H9 (cell line): Measurements from ENCODE around the gene FITM2. TPM values are rescaled to one million over a fixed set of nuclear protein-coding genes. Genes with fewer than 3 reads are reported as not detected.
A peak's percentile ranks its signal among the peaks of the same experiment; 100 is the strongest.
"Not testable (repeated sequence)": the region's sequence is repeated elsewhere in the genome, so short reads cannot be mapped to it uniquely, and the experiment has no call there.

ENCODE experiments used
- DNase-seq: peaks from one replicate; pipeline ENCODE4 v3.0.0-alpha.2; 2017
- H2AFZ ChIP-seq: one replicate; pipeline ENCODE4 v1.6.1; 2013; ENCODE audit warnings: mild to moderate bottlenecking, low read length, control low read depth, moderate library complexity
- H2AK5ac ChIP-seq: 2 replicates; pipeline ENCODE4 v1.6.1; 2013; ENCODE audit warnings: low read length, control low read depth, mixed read lengths; ENCODE audit not compliant: insufficient read length
- H2BK120ac ChIP-seq: one replicate; pipeline ENCODE4 v1.6.1; 2013; ENCODE audit warnings: low read depth, mild to moderate bottlenecking, low read length, control low read depth, inconsistent platforms; ENCODE audit not compliant: poor library complexity, severe bottlenecking
- H2BK12ac ChIP-seq: 2 replicates; pipeline ENCODE4 v1.6.1; 2013; ENCODE audit warnings: low read length, control low read depth, mixed read lengths, low read depth; ENCODE audit not compliant: insufficient read length
- H2BK15ac ChIP-seq: 2 replicates; pipeline ENCODE4 v1.6.1; 2013; ENCODE audit warnings: low read depth, low read length, control low read depth
- H2BK20ac ChIP-seq: one replicate; pipeline ENCODE4 v1.6.1; 2013; ENCODE audit warnings: low read depth, mild to moderate bottlenecking, low read length, control low read depth, inconsistent platforms; ENCODE audit not compliant: poor library complexity, severe bottlenecking
- H2BK5ac ChIP-seq: 2 replicates; pipeline ENCODE4 v1.6.1; 2013; ENCODE audit warnings: low read length, control low read depth, mixed read lengths; ENCODE audit not compliant: insufficient read length
- H3K14ac ChIP-seq: 2 replicates; pipeline ENCODE4 v1.6.1; 2013; ENCODE audit warnings: low read length, control low read depth; ENCODE audit not compliant: insufficient read depth
- H3K18ac ChIP-seq: 2 replicates; pipeline ENCODE4 v1.6.1; 2013; ENCODE audit warnings: low read depth, mild to moderate bottlenecking, mixed read lengths, low read length, control low read depth; ENCODE audit not compliant: insufficient read length
- H3K23ac ChIP-seq: 2 replicates; pipeline ENCODE4 v1.6.1; 2013; ENCODE audit warnings: low read length, control low read depth, mixed read lengths, low read depth; ENCODE audit not compliant: insufficient read length
- H3K23me2 ChIP-seq: 2 replicates; pipeline ENCODE4 v1.6.1; 2013; ENCODE audit warnings: low read depth, mild to moderate bottlenecking, mixed read lengths, low read length, control low read depth; ENCODE audit not compliant: insufficient read length, poor library complexity, severe bottlenecking
- H3K27ac ChIP-seq: 2 replicates; pipeline ENCODE4 v1.5.1; 2013; ENCODE audit warnings: low read length, control low read depth, mixed read lengths, low read depth; ENCODE audit not compliant: insufficient read length
- H3K27me3 ChIP-seq: 2 replicates; pipeline ENCODE4 v1.6.1; 2013; ENCODE audit warnings: low read length, control low read depth, inconsistent platforms; ENCODE audit not compliant: insufficient read depth
- H3K4ac ChIP-seq: 2 replicates; pipeline ENCODE4 v1.6.1; 2013; ENCODE audit warnings: low read depth, mild to moderate bottlenecking, control low read depth, inconsistent platforms, low read length, moderate library complexity
- H3K4me1 ChIP-seq: 2 replicates; pipeline ENCODE4 v1.6.1; 2013; ENCODE audit warnings: low read length, control low read depth, inconsistent platforms; ENCODE audit not compliant: insufficient read depth
- H3K4me2 ChIP-seq: 2 replicates; pipeline ENCODE4 v1.6.1; 2013; ENCODE audit warnings: low read length, control low read depth, mixed read lengths; ENCODE audit not compliant: insufficient read length, insufficient read depth
- H3K56ac ChIP-seq: 2 replicates; pipeline ENCODE4 v1.6.1; 2013; ENCODE audit warnings: low read depth, mild to moderate bottlenecking, mixed read lengths, low read length, control low read depth; ENCODE audit not compliant: insufficient read length
- H3K79me1 ChIP-seq: 2 replicates; pipeline ENCODE4 v1.6.1; 2013; ENCODE audit warnings: low read depth, mild to moderate bottlenecking, moderate library complexity, low read length, control low read depth, inconsistent platforms; ENCODE audit not compliant: insufficient read depth, poor library complexity, severe bottlenecking
- H3K79me2 ChIP-seq: 2 replicates; pipeline ENCODE4 v1.6.1; 2013; ENCODE audit warnings: low read length, control low read depth, inconsistent platforms; ENCODE audit not compliant: insufficient read depth
- H3K9ac ChIP-seq: 2 replicates; pipeline ENCODE4 v1.6.1; 2013; ENCODE audit warnings: low read length, control low read depth, mixed read lengths; ENCODE audit not compliant: insufficient read length; ENCODE audit errors: extremely low read depth
- H3K9me3 ChIP-seq: one replicate; pipeline ENCODE4 v1.6.1; 2013; ENCODE audit warnings: low read depth, low read length, inconsistent platforms; ENCODE audit not compliant: control insufficient read depth
- H3T11ph ChIP-seq: one replicate; pipeline ENCODE4 v1.6.1; 2013; ENCODE audit warnings: mild to moderate bottlenecking, low read length, control low read depth, inconsistent platforms
- H4K20me1 ChIP-seq: one replicate; pipeline ENCODE4 v1.6.1; 2013; ENCODE audit not compliant: control insufficient read depth, insufficient read length, insufficient read depth
- H4K5ac ChIP-seq: 2 replicates; pipeline ENCODE4 v1.6.1; 2013; ENCODE audit warnings: low read depth, mild to moderate bottlenecking, mixed read lengths, low read length, control low read depth; ENCODE audit not compliant: insufficient read length
- H4K8ac ChIP-seq: replicated peaks from 2 replicates; pipeline ENCODE4 v1.6.1; 2013; ENCODE audit warnings: low read length, control low read depth, mixed read lengths, low read depth; ENCODE audit not compliant: insufficient read length
- H4K91ac ChIP-seq: 2 replicates; pipeline ENCODE4 v1.6.1; 2013; ENCODE audit warnings: low read depth, mild to moderate bottlenecking, moderate library complexity, mixed read lengths, low read length, control low read depth; ENCODE audit not compliant: insufficient read length
- H3K27ac Mint-ChIP-seq, 3 experiments: 2 replicates in 2 of 3; 3 replicates in 1 of 3; pipeline ENCODE4 v1.8.0; 2020 to 2021; ENCODE audit warnings: mixed read lengths in 3 of 3, mild to moderate bottlenecking in 1 of 3, moderate library complexity in 1 of 3
- H3K27me3 Mint-ChIP-seq: 2 replicates; pipeline ENCODE4 v1.8.0; 2021; ENCODE audit warnings: low read depth, mild to moderate bottlenecking, moderate library complexity, mixed read lengths
- H3K36me3 Mint-ChIP-seq, 3 experiments: 2 replicates in 2 of 3; 3 replicates in 1 of 3; pipeline ENCODE4 v1.8.0; 2020 to 2021; ENCODE audit warnings: low read depth in 3 of 3, mixed read lengths in 3 of 3; ENCODE audit not compliant: insufficient read depth in 1 of 3
- H3K4me1 Mint-ChIP-seq, 2 experiments: 2 replicates each; pipeline ENCODE4 v1.8.0; 2020; ENCODE audit warnings: mixed read lengths in 2 of 2
- H3K4me3 Mint-ChIP-seq, 2 experiments: 2 replicates in 1 of 2; 3 replicates in 1 of 2; pipeline ENCODE4 v1.8.0; 2020 to 2021; ENCODE audit warnings: mild to moderate bottlenecking in 2 of 2, mixed read lengths in 2 of 2, moderate library complexity in 1 of 2
- H3K9me3 Mint-ChIP-seq, 2 experiments: 2 replicates in 1 of 2; 3 replicates in 1 of 2; pipeline ENCODE4 v1.8.0; 2020; ENCODE audit warnings: mild to moderate bottlenecking in 2 of 2, mixed read lengths in 2 of 2, moderate library complexity in 1 of 2
- WGBS: extraction: QIAGEN DNeasy Blood & Tissue Kit; methylation state at CpG from one replicate; pipeline ENCODE4 v1.1.7; 2013; ENCODE audit warnings: missing lambda C conversion rate, low lambda C conversion rate, mixed read lengths; ENCODE audit not compliant: insufficient read length; ENCODE audit errors: extremely low coverage; 5-methylcytosine and 5-hydroxymethylcytosine counted together
- total RNA-seq: library from RNA; stranded (reverse); gene quantifications from 2 replicates; pipeline ENCODE4 v1.2.1, GENCODE V29; 2021
- TF ChIP-seq, protein P1 (sequence below): fragments of 200-600 bp; sonication (generic); conservative IDR thresholded peaks from 3 replicates; pipeline ENCODE4 v1.8.0; 2021; ENCODE audit warnings: antibody characterized with exemption, mild to moderate bottlenecking

Gene FITM2
- total RNA-seq, 1 experiment from 2014 or later, result 1.7 TPM

DNA sequence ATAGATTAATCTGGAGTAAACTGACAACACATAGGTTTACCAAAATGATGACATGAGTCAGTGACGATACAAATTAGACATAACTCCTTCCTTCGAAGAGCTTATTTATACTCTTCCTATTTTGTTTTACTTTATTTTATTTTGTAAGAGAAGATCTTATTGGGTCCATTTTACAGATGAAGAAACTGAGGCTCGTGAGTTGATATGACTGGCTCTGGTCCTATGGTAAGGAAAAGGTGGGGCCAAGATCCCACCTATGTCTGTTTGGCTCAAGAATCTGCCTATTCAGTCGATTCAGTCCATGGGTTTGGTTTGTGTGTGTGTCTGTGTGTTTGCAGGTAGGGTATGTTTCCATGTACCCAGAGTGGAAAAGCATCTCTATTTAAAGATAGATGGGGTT is 17.4 kb upstream of the FITM2 start:
- Mint-ChIP-seq H3K36me3 (peaks cover 0 to 2% (median 0%) of the 10 kb centered on the region in 3 experiments; a peak in 1 of 7 replicates), H3K4me3 (no peak overlapping the region), H3K27ac (peak overlapping the region in 2 of 3 experiments; percentile 1 to 34; a peak in 1 of 7 replicates), H3K4me1 (peaks cover 12 to 13% of the 10 kb centered on the region in 2 experiments), H3K9me3 (peaks cover 2 to 3% of the 10 kb centered on the region in 2 experiments; a peak in 4 of 5 replicates), H3K27me3 (peaks cover 2% of the 10 kb centered on the region)
- Histone ChIP-seq H3K27me3 (no peaks in the 10 kb centered on the region), H3K9ac (no peak overlapping the region), H4K20me1 (no peaks in the 10 kb centered on the region), H3K79me2 (no peaks in the 10 kb centered on the region), H2BK5ac (no peak overlapping the region), H3K23ac (no peak overlapping the region), H3K4me1 (no peaks in the 10 kb centered on the region; the same call in 1 of the 2 replicates), H2BK20ac (no peak overlapping the region), H2BK12ac (no peak overlapping the region), H4K8ac (no peak overlapping the region), H3K14ac (no peak overlapping the region), H3K4me2 (no peak overlapping the region), H3K23me2 (no peaks in the 10 kb centered on the region), H2BK120ac (no peak overlapping the region), H3T11ph (no peak overlapping the region), H3K79me1 (no peaks in the 10 kb centered on the region), H3K4ac (no peak overlapping the region), H4K5ac (no peak overlapping the region), H4K91ac (no peak overlapping the region), H2BK15ac (no peak overlapping the region), H3K27ac (no peak overlapping the region), H2AK5ac (no peak overlapping the region), H3K18ac (no peak overlapping the region), H2AFZ (no peak overlapping the region), H3K9me3 (no peaks in the 10 kb centered on the region), H3K56ac (no peak overlapping the region)
- WGBS, result no CpG with 5 or more reads among the region's 4 CpGs
- DNase-seq, result no peak
- TF ChIP-seq, protein P1, sequence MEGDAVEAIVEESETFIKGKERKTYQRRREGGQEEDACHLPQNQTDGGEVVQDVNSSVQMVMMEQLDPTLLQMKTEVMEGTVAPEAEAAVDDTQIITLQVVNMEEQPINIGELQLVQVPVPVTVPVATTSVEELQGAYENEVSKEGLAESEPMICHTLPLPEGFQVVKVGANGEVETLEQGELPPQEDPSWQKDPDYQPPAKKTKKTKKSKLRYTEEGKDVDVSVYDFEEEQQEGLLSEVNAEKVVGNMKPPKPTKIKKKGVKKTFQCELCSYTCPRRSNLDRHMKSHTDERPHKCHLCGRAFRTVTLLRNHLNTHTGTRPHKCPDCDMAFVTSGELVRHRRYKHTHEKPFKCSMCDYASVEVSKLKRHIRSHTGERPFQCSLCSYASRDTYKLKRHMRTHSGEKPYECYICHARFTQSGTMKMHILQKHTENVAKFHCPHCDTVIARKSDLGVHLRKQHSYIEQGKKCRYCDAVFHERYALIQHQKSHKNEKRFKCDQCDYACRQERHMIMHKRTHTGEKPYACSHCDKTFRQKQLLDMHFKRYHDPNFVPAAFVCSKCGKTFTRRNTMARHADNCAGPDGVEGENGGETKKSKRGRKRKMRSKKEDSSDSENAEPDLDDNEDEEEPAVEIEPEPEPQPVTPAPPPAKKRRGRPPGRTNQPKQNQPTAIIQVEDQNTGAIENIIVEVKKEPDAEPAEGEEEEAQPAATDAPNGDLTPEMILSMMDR, result no peak

DNA sequence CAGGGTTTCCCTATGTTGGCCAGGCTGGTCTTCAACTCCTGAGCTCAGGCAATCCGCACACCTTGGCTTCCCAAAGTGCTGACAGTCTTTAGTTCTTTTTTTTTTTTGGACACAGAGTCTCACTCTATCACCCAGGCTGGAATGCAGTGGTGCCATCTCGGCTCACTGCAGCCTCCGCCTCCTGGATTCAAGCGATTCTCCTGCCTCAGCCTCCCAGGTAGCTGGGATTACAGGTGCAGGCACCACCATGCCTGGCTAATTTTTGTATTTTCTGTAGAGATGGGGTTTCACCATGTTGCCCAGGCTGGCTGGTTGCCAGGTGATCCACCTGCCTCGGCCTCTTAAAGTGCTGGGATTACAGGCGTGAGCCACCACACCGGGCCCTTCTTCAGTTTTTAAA is 16.7 kb upstream of the FITM2 start:
- not testable (repeated sequence) for H3K4ac ChIP-seq, H3K4me3 Mint-ChIP-seq, H4K20me1 ChIP-seq, H2BK5ac ChIP-seq, H3K9me3 ChIP-seq, H3K79me2 ChIP-seq, H3K4me1 ChIP-seq, H2BK20ac ChIP-seq, DNase-seq, H3K23ac ChIP-seq, H3K79me1 ChIP-seq, H2BK12ac ChIP-seq, H3K27me3 ChIP-seq, H3K4me2 ChIP-seq, H4K91ac ChIP-seq, H2AK5ac ChIP-seq, H3K27me3 Mint-ChIP-seq, H3K56ac ChIP-seq, H2BK15ac ChIP-seq, H3K23me2 ChIP-seq, H3K9ac ChIP-seq, H3K18ac ChIP-seq, H3K27ac Mint-ChIP-seq, H4K5ac ChIP-seq, H3T11ph ChIP-seq, H3K9me3 Mint-ChIP-seq, H3K36me3 Mint-ChIP-seq, H2BK120ac ChIP-seq, H4K8ac ChIP-seq, H2AFZ ChIP-seq, H3K14ac ChIP-seq, H3K27ac ChIP-seq
- peaks cover 12 to 13% of the 10 kb centered on the region in 2 experiments for H3K4me1 Mint-ChIP-seq
- WGBS, result no CpG with 5 or more reads among the region's 7 CpGs
